Activated T-helper 1 cell treated with Interleukin-2 at 50 U/mL for 16 hours (primary cell): ENCODE results near the gene LELP1.
"Not testable (repeated sequence)": the region's sequence is repeated elsewhere in the genome, so short reads cannot be mapped to it uniquely, and the experiment has no call there.

ENCODE experiments used
- DNase-seq: peaks from one replicate; pipeline ENCODE4 v3.0.0-alpha.2; 2020; ENCODE audit warnings: low read depth

The LELP1 gene

DNA sequence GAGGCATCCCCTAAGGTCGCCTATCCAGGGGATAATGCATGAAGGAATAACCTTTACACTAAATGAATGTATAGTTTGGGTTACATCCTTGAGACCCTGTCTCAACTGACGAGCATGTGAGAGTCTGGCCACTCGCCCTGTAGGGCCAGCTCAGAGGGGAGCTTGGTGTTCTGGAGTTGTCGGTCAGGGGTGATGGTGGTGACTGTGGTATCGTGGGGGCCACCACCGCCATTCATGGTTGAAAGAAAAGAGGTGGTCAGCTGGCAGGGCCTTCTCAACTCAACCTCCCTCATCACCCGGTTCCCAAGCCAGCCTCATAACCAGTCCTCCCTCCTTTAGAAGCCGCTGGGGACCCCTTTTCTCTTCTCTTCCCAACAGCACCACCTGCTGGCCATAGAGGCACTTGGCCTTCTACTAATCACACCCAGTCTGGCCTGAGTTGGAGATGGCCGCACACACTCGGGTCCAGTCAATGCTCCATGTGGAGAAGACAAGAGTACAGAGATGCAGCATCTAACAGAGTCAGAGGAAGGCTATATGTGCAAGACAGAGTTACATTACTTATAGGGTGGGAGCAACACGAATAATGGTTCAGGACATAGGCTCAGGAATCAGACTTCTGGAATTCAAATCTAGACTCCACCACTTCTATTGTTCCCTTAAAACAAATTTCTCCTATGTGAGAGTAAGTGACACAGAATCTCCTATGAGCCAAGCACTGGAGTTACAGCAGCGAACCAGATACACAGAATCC is 26.0 kb downstream of the LELP1 start:
- DNase-seq: not testable (repeated sequence)

- DNase-seq: no peak
Measured at GRCh38 chr1:153231363-153231762, 28.1 kb downstream of the LELP1 start.

- DNase-seq: no peak
Measured at GRCh38 chr1:153231785-153232184, 28.6 kb downstream of the LELP1 start.

GRCh38 chr1:153232553-153232952 is 29.3 kb downstream of the LELP1 start:
- no peak for DNase-seq

GRCh38 chr1:153233448-153233847 is 30.2 kb downstream of the LELP1 start:
- DNase-seq: no peak

DNA sequence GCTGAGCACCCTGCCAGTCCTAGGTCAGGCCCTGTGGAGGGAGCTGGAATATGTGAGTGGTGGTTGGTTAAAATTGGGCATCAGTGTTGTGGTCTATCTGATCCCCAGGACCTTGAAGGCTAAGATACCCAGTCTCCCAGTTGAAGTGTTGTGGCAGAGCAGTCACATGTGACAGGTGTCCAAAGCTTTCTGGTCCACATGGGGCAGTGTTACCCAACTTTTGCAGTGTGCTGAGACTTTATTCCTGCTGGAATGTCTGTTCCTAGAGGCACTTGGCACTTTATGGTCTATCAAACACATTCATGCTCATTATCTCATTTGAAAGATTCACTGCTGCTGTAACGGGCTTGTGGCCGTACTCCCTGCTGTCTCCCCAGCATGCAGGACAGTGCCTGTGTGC is 35.3 kb downstream of the LELP1 start:
- no peak for DNase-seq

DNA sequence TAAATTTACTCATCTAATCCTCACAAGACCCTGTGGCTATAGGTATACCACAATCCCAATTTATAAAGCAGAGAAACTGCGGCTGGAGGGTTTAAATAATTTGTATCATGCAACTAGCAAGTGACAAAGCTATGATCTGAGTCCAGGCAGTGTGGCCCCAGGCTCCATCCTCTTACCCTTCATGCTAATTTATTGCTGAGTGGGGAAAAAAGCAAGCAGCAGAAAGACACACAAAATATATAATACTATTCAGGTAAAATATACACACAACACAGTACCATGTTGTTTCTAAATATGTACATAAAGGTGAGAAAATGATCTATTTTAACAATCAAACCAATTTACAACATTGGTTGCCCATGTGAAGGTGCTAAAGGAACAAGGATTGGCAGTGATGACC is 38.9 kb downstream of the LELP1 start:
- no peak for DNase-seq

GRCh38 chr1:153245466-153245865 is 42.2 kb downstream of the LELP1 start:
- DNase-seq: no peak

DNA sequence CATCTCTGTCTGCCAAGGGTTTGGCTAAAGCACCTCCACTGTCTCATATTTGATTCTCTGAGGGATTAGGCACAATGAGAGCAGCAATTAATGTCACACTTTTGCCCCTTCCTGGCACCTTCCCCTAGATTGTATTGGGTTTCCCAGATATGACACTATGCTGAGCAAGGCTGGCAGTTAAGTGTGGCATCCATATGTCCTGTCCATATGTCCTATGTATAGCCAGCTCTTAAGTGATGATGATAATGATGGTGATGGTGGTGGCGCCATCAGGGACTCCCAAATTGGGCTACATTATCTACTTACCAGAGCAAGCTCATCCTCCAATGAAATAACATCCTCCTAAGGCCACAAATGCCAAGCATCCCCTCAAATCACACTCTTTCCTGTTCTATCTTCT is 42.8 kb downstream of the LELP1 start:
- DNase-seq: no peak

GRCh38 chr1:153246825-153247224 is 43.6 kb downstream of the LELP1 start:
- no peak for DNase-seq

DNA sequence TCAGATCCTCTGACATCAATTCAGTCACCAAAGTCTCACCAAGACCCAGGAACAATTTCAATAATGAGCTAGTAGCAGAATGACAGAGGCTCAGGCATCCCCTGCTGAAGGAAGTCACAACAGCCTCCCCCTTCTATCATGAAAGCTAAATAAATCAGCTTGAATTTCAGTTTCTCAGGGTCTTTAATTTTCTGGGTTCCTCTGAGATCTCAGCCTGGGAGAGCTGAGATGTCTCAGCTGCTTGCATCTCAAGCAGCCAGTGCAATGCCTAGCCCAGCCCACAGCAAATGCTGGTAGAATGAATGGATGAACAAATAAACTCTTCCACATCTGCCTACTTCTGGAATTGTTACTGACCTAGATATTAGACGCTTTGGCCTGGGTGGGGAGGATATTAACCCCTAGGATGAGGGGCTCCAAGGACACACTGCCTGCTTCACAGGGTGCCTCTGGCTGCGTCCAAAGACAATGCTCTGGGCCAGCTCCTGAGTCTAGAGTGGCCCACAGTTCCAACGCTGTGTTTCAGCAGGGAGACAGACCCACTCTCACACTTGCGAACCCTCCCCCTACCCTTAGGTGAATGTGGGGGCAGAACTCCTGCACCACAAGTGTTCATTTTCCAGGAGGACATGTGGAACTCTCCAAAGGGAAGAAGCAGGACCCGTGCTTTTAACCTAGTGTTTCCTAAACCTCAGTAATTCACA is 45.1 kb downstream of the LELP1 start:
- DNase-seq: no peak

DNA sequence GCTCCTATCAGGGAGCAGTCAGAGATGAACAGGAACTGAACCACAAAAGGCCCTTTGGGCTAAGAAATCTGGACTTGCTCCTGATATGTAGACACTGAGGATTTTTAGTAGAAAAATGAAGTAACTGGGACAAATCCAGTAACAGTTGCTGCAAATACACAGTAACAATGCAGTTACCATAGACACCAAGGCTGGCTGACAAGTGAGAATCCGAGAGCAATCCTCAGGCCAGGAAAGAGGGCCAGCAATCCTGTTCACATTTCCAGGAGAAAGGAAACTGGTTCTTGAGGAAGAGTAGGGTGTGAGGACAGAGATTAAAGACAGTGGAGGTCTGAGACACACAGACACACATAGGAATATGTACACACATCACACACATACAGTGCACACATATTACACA is 46.9 kb downstream of the LELP1 start:
- DNase-seq: no peak

DNA sequence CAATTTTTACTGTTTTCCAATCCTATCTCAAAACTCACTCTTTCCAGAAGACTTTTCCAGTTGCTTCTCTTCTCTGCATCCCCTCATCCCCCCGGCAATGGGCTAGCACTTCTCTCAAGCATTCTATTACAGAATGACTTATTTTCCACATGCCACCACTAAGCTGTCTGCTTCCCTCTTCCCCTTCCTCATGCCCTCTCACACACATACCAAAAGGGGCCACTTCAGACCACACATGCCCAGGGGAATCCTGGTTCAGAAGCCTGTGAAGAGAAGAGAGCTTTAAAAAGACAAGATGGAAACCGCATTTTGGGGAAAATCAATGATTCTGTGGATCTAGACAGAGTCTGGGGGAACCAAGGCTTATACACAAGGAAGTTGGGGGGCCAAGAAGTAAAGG is 47.9 kb downstream of the LELP1 start:
- no peak for DNase-seq

DNA sequence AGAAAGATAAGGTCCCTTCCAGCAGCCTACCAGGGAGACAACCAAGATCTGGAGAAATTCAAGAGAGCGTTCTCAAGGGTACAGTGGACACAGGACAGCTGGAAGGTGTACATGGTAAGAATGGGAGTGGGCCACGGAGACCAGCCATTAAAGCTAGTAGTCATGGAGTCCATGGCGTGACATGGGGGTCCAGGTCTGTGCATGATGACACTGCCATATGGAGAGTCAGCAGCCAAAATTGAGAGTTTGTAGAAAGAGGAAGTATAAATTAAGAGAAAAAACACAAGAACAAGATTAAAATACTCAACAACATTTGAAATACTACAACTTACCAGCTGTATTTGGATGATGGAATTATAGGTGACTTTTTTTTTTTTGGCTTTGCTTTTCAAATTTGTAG is 48.3 kb downstream of the LELP1 start:
- DNase-seq: no peak

- DNase-seq: no peak
Measured at GRCh38 chr1:153251988-153252387, 48.8 kb downstream of the LELP1 start.

- no peak for DNase-seq
Measured at GRCh38 chr1:153253076-153253475, 49.8 kb downstream of the LELP1 start.

DNA sequence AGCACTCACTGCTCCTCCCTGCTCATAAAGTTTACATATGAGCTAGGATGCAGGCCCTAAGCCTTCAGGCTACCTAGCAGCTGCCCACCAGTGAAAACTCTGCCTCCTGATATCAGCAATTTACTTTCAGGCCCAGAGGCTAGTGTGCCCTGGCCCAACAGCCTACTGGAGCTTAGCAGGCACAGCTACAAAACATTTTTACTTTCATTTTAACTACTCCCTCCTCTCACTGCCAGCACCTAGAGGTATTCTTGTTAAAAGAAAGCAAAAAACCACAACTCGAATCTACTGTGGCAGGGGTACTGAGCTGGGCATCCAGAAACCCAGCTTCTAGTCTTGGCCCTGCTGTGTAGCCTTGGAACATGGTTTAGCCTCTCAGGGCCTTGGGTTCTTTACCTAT is 50.5 kb downstream of the LELP1 start:
- DNase-seq: no peak
